Lower leg skin (tissue), 3 donors: ENCODE results near the gene MAGOH.

ENCODE experiments used
- POLR2A ChIP-seq, 2 donors: fragments of 450-650 bp; IDR thresholded peaks; one replicate each; pipeline ENCODE4 v1.6.1; 2016 to 2017; ENCODE audit warnings: antibody characterized with exemption in 2 of 2, mild to moderate bottlenecking in 1 of 2, moderate library complexity in 1 of 2
- TF ChIP-seq, protein P1 (sequence below), 3 donors: fragments of 450-650 bp; IDR thresholded peaks; one replicate each; pipeline ENCODE4 v1.5.1; 2016; ENCODE audit warnings: antibody characterized with exemption in 3 of 3, mild to moderate bottlenecking in 3 of 3, moderate library complexity in 2 of 3

DNA sequence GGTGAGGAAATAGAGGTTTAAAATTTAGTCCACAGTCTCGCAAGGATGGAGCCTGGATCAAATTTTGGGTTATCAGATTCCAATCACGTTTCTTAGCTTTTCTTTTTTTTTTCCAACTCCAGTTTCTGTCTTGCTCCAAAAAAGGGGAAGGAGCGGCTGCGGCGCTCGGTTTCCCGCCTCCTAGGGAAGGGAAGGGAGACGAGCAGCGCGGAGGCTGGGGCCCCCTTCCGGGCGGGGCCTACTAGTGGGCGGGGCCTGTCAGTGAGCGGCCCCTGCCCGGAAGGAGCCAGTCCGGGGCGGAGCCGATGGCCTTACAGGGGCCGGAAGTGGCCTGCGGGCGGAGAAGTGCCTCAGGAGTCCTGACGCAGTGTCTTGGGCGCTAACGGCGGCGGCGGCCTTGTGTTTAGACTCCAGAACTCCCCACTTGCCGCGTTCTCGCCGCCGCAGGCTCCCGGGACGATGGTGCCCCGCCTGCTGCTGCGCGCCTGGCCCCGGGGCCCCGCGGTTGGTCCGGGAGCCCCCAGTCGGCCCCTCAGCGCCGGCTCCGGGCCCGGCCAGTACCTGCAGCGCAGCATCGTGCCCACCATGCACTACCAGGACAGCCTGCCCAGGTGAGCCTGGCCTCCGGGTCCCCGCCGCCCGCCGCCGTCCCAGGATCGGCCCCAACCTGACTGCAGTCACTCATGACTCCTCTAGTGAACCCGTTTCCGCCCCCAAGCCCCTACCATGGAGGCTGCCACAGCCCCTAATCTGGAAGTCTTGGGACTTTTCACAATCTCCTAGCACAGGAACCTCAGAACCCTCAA, 41.6 kb downstream of the MAGOH start, which contains the start of gene CPT2:
- TF ChIP-seq, protein P1, sequence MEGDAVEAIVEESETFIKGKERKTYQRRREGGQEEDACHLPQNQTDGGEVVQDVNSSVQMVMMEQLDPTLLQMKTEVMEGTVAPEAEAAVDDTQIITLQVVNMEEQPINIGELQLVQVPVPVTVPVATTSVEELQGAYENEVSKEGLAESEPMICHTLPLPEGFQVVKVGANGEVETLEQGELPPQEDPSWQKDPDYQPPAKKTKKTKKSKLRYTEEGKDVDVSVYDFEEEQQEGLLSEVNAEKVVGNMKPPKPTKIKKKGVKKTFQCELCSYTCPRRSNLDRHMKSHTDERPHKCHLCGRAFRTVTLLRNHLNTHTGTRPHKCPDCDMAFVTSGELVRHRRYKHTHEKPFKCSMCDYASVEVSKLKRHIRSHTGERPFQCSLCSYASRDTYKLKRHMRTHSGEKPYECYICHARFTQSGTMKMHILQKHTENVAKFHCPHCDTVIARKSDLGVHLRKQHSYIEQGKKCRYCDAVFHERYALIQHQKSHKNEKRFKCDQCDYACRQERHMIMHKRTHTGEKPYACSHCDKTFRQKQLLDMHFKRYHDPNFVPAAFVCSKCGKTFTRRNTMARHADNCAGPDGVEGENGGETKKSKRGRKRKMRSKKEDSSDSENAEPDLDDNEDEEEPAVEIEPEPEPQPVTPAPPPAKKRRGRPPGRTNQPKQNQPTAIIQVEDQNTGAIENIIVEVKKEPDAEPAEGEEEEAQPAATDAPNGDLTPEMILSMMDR (IDR thresholded peaks at IDR 0.05): no peak
- TF ChIP-seq POLR2A (IDR thresholded peaks at IDR 0.05): peak in 1 of 2 donors; percentile 94
